UCSD-AML1 (cell line): ENCODE results near the gene CARMIL1.

Experiments used
- DNase-seq: peaks from one replicate; lab custom pipeline; 2025; ENCODE audit not compliant: unreplicated experiment; lab: John Stamatoyannopoulos, UW

The CARMIL1 gene

GRCh38 chr6:25599516-25600085 is 320.4 kb downstream of the CARMIL1 start:
- no peak for DNase-seq

GRCh38 chr6:25601800-25602673 is 322.9 kb downstream of the CARMIL1 start:
- no peak for DNase-seq

- DNase-seq = no peak
Measured at GRCh38 chr6:25602674-25602982, 323.5 kb downstream of the CARMIL1 start.

- no peak for DNase-seq
Measured at GRCh38 chr6:25603251-25603650, 324.1 kb downstream of the CARMIL1 start.

GRCh38 chr6:25606151-25606550 is 327.0 kb downstream of the CARMIL1 start:
- no peak for DNase-seq

- no peak for DNase-seq
Measured at GRCh38 chr6:25608558-25609174, 329.5 kb downstream of the CARMIL1 start.

GRCh38 chr6:25612666-25613065 is 333.5 kb downstream of the CARMIL1 start:
- DNase-seq = no peak

GRCh38 chr6:25613415-25613814 is 334.2 kb downstream of the CARMIL1 start:
- DNase-seq = no peak

- DNase-seq = no peak
Measured at GRCh38 chr6:25614052-25614451, 334.9 kb downstream of the CARMIL1 start.

- DNase-seq = no peak
Measured at GRCh38 chr6:25615471-25615870, 336.3 kb downstream of the CARMIL1 start.

- no peak for DNase-seq
Measured at GRCh38 chr6:25617997-25618396, 338.8 kb downstream of the CARMIL1 start.

- no peak for DNase-seq
Measured at GRCh38 chr6:25619217-25619616, 340.0 kb downstream of the CARMIL1 start.

GRCh38 chr6:25620391-25620790 is 341.2 kb downstream of the CARMIL1 start:
- DNase-seq = no peak

GRCh38 chr6:25623065-25623464 is 343.9 kb downstream of the CARMIL1 start:
- DNase-seq = no peak

- DNase-seq = no peak
Measured at GRCh38 chr6:25623879-25624278, 344.7 kb downstream of the CARMIL1 start.

GRCh38 chr6:25627001-25627400 is 347.8 kb downstream of the CARMIL1 start:
- no peak for DNase-seq

GRCh38 chr6:25628471-25629197 is 349.5 kb downstream of the CARMIL1 start:
- no peak for DNase-seq

- DNase-seq = no peak
Measured at GRCh38 chr6:25629198-25629576, 350.0 kb downstream of the CARMIL1 start.

- no peak for DNase-seq
Measured at GRCh38 chr6:25630508-25631278, 351.5 kb downstream of the CARMIL1 start.

GRCh38 chr6:25635886-25636317 is 356.7 kb downstream of the CARMIL1 start:
- no peak for DNase-seq

GRCh38 chr6:25637211-25637610 is 358.0 kb downstream of the CARMIL1 start:
- no peak for DNase-seq
